ENCODE results near the gene EIF1. TPM values are rescaled to one million over a fixed set of nuclear protein-coding genes. Genes with fewer than 3 reads are reported as not detected.

The EIF1 gene
- 87.1 and 101 TPM in 2 replicates for total RNA-seq

GRCh38 chr17:41688641-41689496, at the start of gene EIF1:
Gene EIF1, plus strand, starts transcription at chr17:41688885. Its CDS starts 154 bp downstream, at chr17:41689039.

GRCh38 chr17:41711669-41712400, 23.1 kb downstream of the EIF1 start, which contains the start of gene GAST:
Gene GAST, plus strand, starts transcription at chr17:41712331. Its CDS starts 3,106 bp downstream, at chr17:41715437.

GRCh38 chr17:41734139-41734948, 45.7 kb downstream of the EIF1 start, which contains the start of gene HAP1:
Gene HAP1, minus strand, starts transcription at chr17:41734643. Its CDS starts 9 bp downstream, at chr17:41734634.

Small RNA genes lying within 50 kb of the gene (small RNA-seq; reads per million reads assigned to genes)
- not detected for gene RN7SL399P
- gene RNA5SP442, result not detected

Other genes starting within 250 kb of the EIF1 start
- not detected in 2 replicates for gene KRT38, start 247.9 kb upstream of the EIF1 start, total RNA-seq
- not detected in 2 replicates for gene KRT32, start 221.5 kb upstream of the EIF1 start, total RNA-seq
- gene KRT35, start 207.7 kb upstream of the EIF1 start, total RNA-seq, result not detected in 2 replicates
- not detected in 2 replicates for gene KRT36, start 199.0 kb upstream of the EIF1 start, total RNA-seq
- gene KRT13, start 183.3 kb upstream of the EIF1 start, total RNA-seq, result not detected in 2 replicates
- gene KRT15, start 170.0 kb upstream of the EIF1 start, total RNA-seq, result 0.32 and 0.97 TPM in 2 replicates
- gene KRT19, start 160.6 kb upstream of the EIF1 start, total RNA-seq, result 0.73 and 0.81 TPM in 2 replicates
- gene KRT9, start 116.8 kb upstream of the EIF1 start, total RNA-seq, result not detected in 2 replicates
- gene KRT14, start 102.0 kb upstream of the EIF1 start, total RNA-seq, result 5.5 and 7.0 TPM in 2 replicates
- gene KRT16, start 76.1 kb upstream of the EIF1 start, total RNA-seq, result 0.49 and 0.65 TPM in 2 replicates
- 25.7 and 36.0 TPM in 2 replicates for gene KRT17, start 64.3 kb upstream of the EIF1 start, total RNA-seq
- not detected in 2 replicates for gene GAST, start 23.4 kb downstream of the EIF1 start, total RNA-seq
- gene HAP1, start 45.8 kb downstream of the EIF1 start, total RNA-seq, result under 0.01 TPM in 1 of 2 replicates, not detected in the other
- gene JUP, start 97.8 kb downstream of the EIF1 start, total RNA-seq, result 8.5 and 10.4 TPM in 2 replicates
- gene P3H4, start 123.1 kb downstream of the EIF1 start, total RNA-seq, result 53.8 and 72.7 TPM in 2 replicates
- 336 and 351 TPM in 2 replicates for gene FKBP10, start 124.1 kb downstream of the EIF1 start, total RNA-seq
- 74.8 and 97.8 TPM in 2 replicates for gene NT5C3B, start 147.3 kb downstream of the EIF1 start, total RNA-seq
- 0.12 and 1.3 TPM in 2 replicates for gene KLHL10, start 148.9 kb downstream of the EIF1 start, total RNA-seq
- 27.1 and 33.9 TPM in 2 replicates for gene KLHL11, start 176.5 kb downstream of the EIF1 start, total RNA-seq
- gene ACLY, start 230.1 kb downstream of the EIF1 start, total RNA-seq, result 341 and 379 TPM in 2 replicates
- 0.97 and 1.3 TPM in 2 replicates for gene ODAD4, start 241.7 kb downstream of the EIF1 start, total RNA-seq